Keratinocyte (primary cell): ENCODE data around the gene EPAS1. TPM values are rescaled to one million over a fixed set of nuclear protein-coding genes. Genes with fewer than 3 reads are reported as not detected.

ENCODE experiments used
- DNase-seq: peaks from one replicate; pipeline ENCODE4 v3.0.0-alpha.2; 2011; ENCODE audit warnings: low read depth, missing footprints, low spot score
- FAIRE-seq: peaks from 2 replicates; lab custom pipeline; 2011; peaks lifted over from hg19 to GRCh38; lab: Jason Lieb, UNC
- H2AFZ ChIP-seq: 2 replicates; pipeline ENCODE4 v1.6.0; 2012; ENCODE audit warnings: low read length, control low read depth, inconsistent platforms; ENCODE audit not compliant: control insufficient read depth
- H3K27ac ChIP-seq: 2 replicates; pipeline ENCODE4 v1.5.1; 2011; ENCODE audit warnings: low read length; ENCODE audit not compliant: control insufficient read depth, insufficient read depth
- H3K27me3 ChIP-seq: 3 replicates; pipeline ENCODE4 v1.6.0; 2011; ENCODE audit warnings: low read length; ENCODE audit not compliant: control insufficient read depth, insufficient read depth; ENCODE audit errors: extremely low read depth
- H3K36me3 ChIP-seq, 2 experiments: 2 replicates in 1 of 2; 3 replicates in 1 of 2; pipeline ENCODE4 v1.5.1; 2011; ENCODE audit warnings: low read length in 2 of 2, mild to moderate bottlenecking in 1 of 2; ENCODE audit not compliant: control insufficient read depth in 2 of 2, insufficient read depth in 2 of 2; ENCODE audit errors: extremely low read depth in 1 of 2
- H3K4me1 ChIP-seq: 3 replicates; pipeline ENCODE4 v1.5.1; 2011; ENCODE audit warnings: low read length; ENCODE audit not compliant: control insufficient read depth, insufficient read depth; ENCODE audit errors: extremely low read depth
- H3K4me2 ChIP-seq: 3 replicates; pipeline ENCODE4 v1.6.0; 2011; ENCODE audit warnings: low read depth, low read length; ENCODE audit not compliant: control insufficient read depth, insufficient read depth; ENCODE audit errors: extremely low read depth
- H3K4me3 ChIP-seq, 3 experiments: fragments of 200-600 bp in 1 of 3; sonication (generic) in 1 of 3; 2 replicates in 2 of 3; 3 replicates in 1 of 3; pipeline ENCODE4 v1.5.1; 2011 to 2016; ENCODE audit warnings: low read length in 3 of 3, mild to moderate bottlenecking in 3 of 3, control low read depth in 2 of 3, inconsistent platforms in 1 of 3, low read depth in 1 of 3, mixed read lengths in 1 of 3, mixed run types in 1 of 3, moderate library complexity in 1 of 3; ENCODE audit not compliant: control insufficient read depth in 2 of 3, insufficient read depth in 2 of 3; ENCODE audit errors: extremely low read depth in 1 of 3
- H3K79me2 ChIP-seq: 2 replicates; pipeline ENCODE4 v1.6.0; 2012; ENCODE audit warnings: low read length; ENCODE audit not compliant: control insufficient read depth, insufficient read depth
- H3K9ac ChIP-seq: 3 replicates; pipeline ENCODE4 v1.6.0; 2011; ENCODE audit warnings: low read length; ENCODE audit not compliant: control insufficient read depth, insufficient read depth; ENCODE audit errors: extremely low read depth
- H3K9me1 ChIP-seq: 3 replicates; pipeline ENCODE4 v1.6.0; 2011; ENCODE audit warnings: low read length; ENCODE audit not compliant: control insufficient read depth, insufficient read depth; ENCODE audit errors: extremely low read depth
- H3K9me3 ChIP-seq: 2 replicates; pipeline ENCODE4 v1.5.1; 2012; ENCODE audit warnings: low read depth, low read length; ENCODE audit not compliant: control insufficient read depth
- H4K20me1 ChIP-seq: 3 replicates; pipeline ENCODE4 v1.6.0; 2011; ENCODE audit warnings: low read length; ENCODE audit not compliant: control insufficient read depth, insufficient read depth; ENCODE audit errors: extremely low read depth
- EZH2 ChIP-seq: IDR thresholded peaks from one replicate; pipeline ENCODE4 v1.6.1; 2012; ENCODE audit warnings: inconsistent platforms, mild to moderate bottlenecking, low read length, moderate library complexity
- dilution Hi-C: fragments of 300-500 bp; cut with MboI; formaldehyde crosslinking; loops from one replicate; pipeline ENCODE4 v1.7.0; 2020; ENCODE audit warnings: low sequenced_read_pairs; ENCODE audit not compliant: extremely low pct_ligation_motif_present
- polyA plus RNA-seq, 5 experiments: library from polyadenylated mRNA; depleted of rRNA in 3 of 5; stranded (reverse) in 3 of 5; stranded (forward) in 1 of 5; unstranded in 1 of 5; fragments of >200 nt; gene quantifications; 1 replicate in 1 of 5; 2 replicates in 3 of 5; 3 replicates in 1 of 5; pipeline versions ENCODE4 v1.2.1 to v1.2.3, GENCODE V29; 2011 to 2012; ENCODE audit warnings: missing spikeins in 2 of 5, low read depth in 1 of 5, low replicate concordance in 1 of 5
- TF ChIP-seq, protein P1 (sequence below), 3 experiments: IDR thresholded peaks in 1 of 3; conservative IDR thresholded peaks in 1 of 3; optimal IDR thresholded peaks in 1 of 3; 2 replicates in 2 of 3; 3 replicates in 1 of 3; pipeline versions ENCODE3 to v1.5.1; 2011; ENCODE audit warnings: low read length in 3 of 3, mild to moderate bottlenecking in 3 of 3, moderate library complexity in 2 of 3, control low read depth in 1 of 3, inconsistent platforms in 1 of 3; ENCODE audit not compliant: insufficient read depth in 2 of 3; ENCODE audit errors: extremely low read depth in 1 of 3

EPAS1 gene
- polyA plus RNA-seq, 1 donor (not counting 4 experiments of a cell fraction or from before 2014, with no cell fraction given) = 96.7 TPM

DNA sequence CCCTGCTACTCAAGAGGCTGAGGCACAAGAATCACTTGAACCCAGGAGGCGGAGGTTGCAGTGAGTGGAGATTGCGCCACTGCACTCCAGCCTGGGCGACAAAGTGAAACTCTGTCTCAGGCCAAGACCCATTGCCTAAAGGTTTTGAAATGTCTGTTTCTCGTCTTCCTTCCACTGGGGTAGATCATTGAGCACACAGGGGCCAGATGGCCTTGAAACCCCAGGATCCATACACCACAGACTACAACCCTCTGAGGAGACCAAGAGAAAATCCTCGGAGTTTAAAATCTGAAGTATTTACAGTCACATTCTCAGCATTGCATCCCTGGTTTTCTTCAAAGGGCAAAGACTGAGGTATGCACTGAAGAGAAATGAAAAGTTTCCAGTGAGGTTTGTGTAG, 7.1 kb upstream of the EPAS1 start:
- Histone ChIP-seq H4K20me1 (no peaks in the 10 kb centered on the region), H3K27me3 (no peaks in the 10 kb centered on the region), H3K4me1 (peaks cover 6% of the 10 kb centered on the region), H3K79me2 (no peaks in the 10 kb centered on the region), H3K9me1 (no peaks in the 10 kb centered on the region), H3K9ac (no peak overlapping the region), H3K4me2 (no peak overlapping the region), H3K4me3 (no peak overlapping the region), H3K9me3 (no peaks in the 10 kb centered on the region), H2AFZ (no peak overlapping the region), H3K36me3 (no peaks in the 10 kb centered on the region), H3K27ac (no peak overlapping the region)
- TF ChIP-seq EZH2 = no peak
- TF ChIP-seq, protein P1, sequence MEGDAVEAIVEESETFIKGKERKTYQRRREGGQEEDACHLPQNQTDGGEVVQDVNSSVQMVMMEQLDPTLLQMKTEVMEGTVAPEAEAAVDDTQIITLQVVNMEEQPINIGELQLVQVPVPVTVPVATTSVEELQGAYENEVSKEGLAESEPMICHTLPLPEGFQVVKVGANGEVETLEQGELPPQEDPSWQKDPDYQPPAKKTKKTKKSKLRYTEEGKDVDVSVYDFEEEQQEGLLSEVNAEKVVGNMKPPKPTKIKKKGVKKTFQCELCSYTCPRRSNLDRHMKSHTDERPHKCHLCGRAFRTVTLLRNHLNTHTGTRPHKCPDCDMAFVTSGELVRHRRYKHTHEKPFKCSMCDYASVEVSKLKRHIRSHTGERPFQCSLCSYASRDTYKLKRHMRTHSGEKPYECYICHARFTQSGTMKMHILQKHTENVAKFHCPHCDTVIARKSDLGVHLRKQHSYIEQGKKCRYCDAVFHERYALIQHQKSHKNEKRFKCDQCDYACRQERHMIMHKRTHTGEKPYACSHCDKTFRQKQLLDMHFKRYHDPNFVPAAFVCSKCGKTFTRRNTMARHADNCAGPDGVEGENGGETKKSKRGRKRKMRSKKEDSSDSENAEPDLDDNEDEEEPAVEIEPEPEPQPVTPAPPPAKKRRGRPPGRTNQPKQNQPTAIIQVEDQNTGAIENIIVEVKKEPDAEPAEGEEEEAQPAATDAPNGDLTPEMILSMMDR (optimal IDR thresholded peaks at IDR 0.05 in 1 of 3, IDR thresholded peaks at IDR 0.05 in 1 of 3, conservative IDR thresholded peaks at IDR 0.05 in 1 of 3; ENCODE audit: extremely low read depth in 1 of 3, insufficient read depth in 2 of 3, low read length in 3 of 3) = no peak
- dilution Hi-C loops = no loop called here
- no peak for FAIRE-seq
- no peak for DNase-seq

DNA sequence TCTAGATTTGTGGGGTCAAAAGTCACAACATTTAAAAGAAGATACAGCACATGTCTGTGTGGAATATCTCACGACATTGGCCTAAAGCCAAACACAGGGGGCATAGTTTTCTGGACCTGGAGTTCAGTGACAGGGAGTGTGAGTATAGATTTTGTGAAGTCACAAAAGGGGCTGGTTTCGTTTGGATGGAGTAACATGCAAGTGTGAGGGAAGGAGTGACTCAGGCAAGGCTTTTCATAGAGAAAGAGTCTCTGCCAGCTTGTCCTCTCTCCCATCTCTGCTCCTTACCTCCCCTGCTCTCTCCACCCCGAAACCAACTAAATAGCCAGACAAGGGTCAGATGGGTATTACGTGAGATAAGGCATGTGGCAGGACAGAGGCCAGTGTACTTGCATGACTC, 3.7 kb upstream of the EPAS1 start:
- Histone ChIP-seq H3K4me1 (peaks cover 7% of the 10 kb centered on the region), H3K9me1 (no peaks in the 10 kb centered on the region), H2AFZ (no peak overlapping the region), H3K27me3 (no peaks in the 10 kb centered on the region), H3K79me2 (peaks cover 7% of the 10 kb centered on the region), H3K4me3 (no peak overlapping the region), H3K27ac (no peak overlapping the region), H3K9me3 (no peaks in the 10 kb centered on the region), H3K36me3 (no peaks in the 10 kb centered on the region), H3K4me2 (no peak overlapping the region), H4K20me1 (no peaks in the 10 kb centered on the region), H3K9ac (no peak overlapping the region)
- dilution Hi-C loops = no loop called here
- TF ChIP-seq, protein P1 (optimal IDR thresholded peaks at IDR 0.05 in 1 of 3, IDR thresholded peaks at IDR 0.05 in 1 of 3, conservative IDR thresholded peaks at IDR 0.05 in 1 of 3; ENCODE audit: extremely low read depth in 1 of 3, insufficient read depth in 2 of 3, low read length in 3 of 3) = no peak
- TF ChIP-seq EZH2 = no peak
- DNase-seq = no peak
- FAIRE-seq = no peak
